Epithelial cell of prostate (primary cell): ENCODE measurements around the gene VGF.

Experiments used
- DNase-seq: peaks from one replicate; pipeline ENCODE4 v3.0.0-alpha.2; 2011; ENCODE audit warnings: low read depth, low spot score
- H3K27ac ChIP-seq: fragments of 450-650 bp; 2 replicates; pipeline ENCODE4 v1.5.1; 2017; ENCODE audit warnings: mild to moderate bottlenecking

The VGF gene

GRCh38 chr7:101167645-101168411 lies 2.5 kb upstream of the VGF start:
- no peak for DNase-seq
- H3K27ac ChIP-seq: no peak overlapping the region

- H3K27ac ChIP-seq: no peak overlapping the region
- DNase-seq: no peak
Measured at GRCh38 chr7:101166909-101167644, 1.7 kb upstream of the VGF start.

- DNase-seq: no peak
- H3K27ac ChIP-seq: no peak overlapping the region
Measured at GRCh38 chr7:101166648-101166908, 1.2 kb upstream of the VGF start.

GRCh38 chr7:101165958-101166647 lies 734 bp upstream of the VGF start:
- no peak for DNase-seq
- no peak overlapping the region for H3K27ac ChIP-seq

- H3K27ac ChIP-seq: peak overlapping the region; percentile 47
- DNase-seq: no peak
Measured at GRCh38 chr7:101164071-101164840, 1.1 kb downstream of the VGF start.

GRCh38 chr7:101163279-101164070 lies 1.9 kb downstream of the VGF start:
- no peak for DNase-seq
- H3K27ac ChIP-seq: peak overlapping the region; percentile 47

- peak overlapping the region; percentile 47 for H3K27ac ChIP-seq
- DNase-seq: no peak
Measured at GRCh38 chr7:101162551-101163278, 2.7 kb downstream of the VGF start.

- DNase-seq: no peak
- H3K27ac ChIP-seq: no peak overlapping the region
Measured at GRCh38 chr7:101161692-101162471, 3.5 kb downstream of the VGF start.

GRCh38 chr7:101160910-101161309 lies 4.5 kb downstream of the VGF start:
- no peak for DNase-seq
- no peak overlapping the region for H3K27ac ChIP-seq

- H3K27ac ChIP-seq: no peak overlapping the region
- DNase-seq: no peak
Measured at GRCh38 chr7:101159696-101160674, 5.4 kb downstream of the VGF start.

- no peak overlapping the region for H3K27ac ChIP-seq
- no peak for DNase-seq
Measured at GRCh38 chr7:101156866-101157589, 8.3 kb downstream of the VGF start.

- H3K27ac ChIP-seq: no peak overlapping the region
- no peak for DNase-seq
Measured at GRCh38 chr7:101156277-101156676, 9.1 kb downstream of the VGF start.

GRCh38 chr7:101155303-101155702 lies 10.1 kb downstream of the VGF start:
- no peak for DNase-seq
- H3K27ac ChIP-seq: peak overlapping the region; percentile 72

- no peak for DNase-seq
- H3K27ac ChIP-seq: peak overlapping the region; percentile 72
Measured at GRCh38 chr7:101154693-101155102, 10.7 kb downstream of the VGF start.

GRCh38 chr7:101153969-101154692 lies 11.2 kb downstream of the VGF start, which contains the start of gene AP1S1:
Gene AP1S1, plus strand, starts transcription at chr7:101154476. Its CDS starts 39 bp downstream, at chr7:101154515.
- peak; percentile 69 for DNase-seq
- H3K27ac ChIP-seq: peak within 1 kb of the TSS; percentile 72
